Measurements from ENCODE around the gene APC2.
"Not testable (repeated sequence)": the region's sequence is repeated elsewhere in the genome, so short reads cannot be mapped to it uniquely, and the experiment has no call there.

APC2 gene

GRCh38 chr19:1429750-1430149 lies 20.2 kb upstream of the APC2 start:
- DNase-seq: no peak

GRCh38 chr19:1430246-1430645 lies 19.7 kb upstream of the APC2 start:
- DNase-seq: no peak

- no peak for DNase-seq
Measured at GRCh38 chr19:1431759-1432506, 18.0 kb upstream of the APC2 start.

DNA sequence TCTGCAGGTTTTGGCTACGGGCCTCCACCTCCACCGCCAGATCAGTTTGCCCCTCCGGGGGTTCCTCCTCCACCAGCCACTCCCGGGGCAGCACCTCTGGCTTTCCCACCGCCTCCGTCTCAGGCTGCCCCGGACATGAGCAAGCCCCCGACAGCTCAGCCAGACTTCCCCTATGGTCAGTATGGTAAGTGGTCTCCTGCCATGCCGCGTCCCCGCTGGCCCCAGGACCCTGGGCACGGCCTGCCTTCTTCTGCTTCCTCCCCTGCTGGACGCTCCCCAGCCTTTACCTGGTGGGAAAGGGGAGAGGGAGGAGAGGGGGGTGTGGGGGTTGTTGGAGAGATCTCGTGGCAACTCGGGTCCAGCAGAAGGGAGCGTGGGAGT lies 17.4 kb upstream of the APC2 start:
- DNase-seq: no peak

- no peak for DNase-seq
Measured at GRCh38 chr19:1433119-1434039, 16.5 kb upstream of the APC2 start.

GRCh38 chr19:1434040-1434366 lies 15.9 kb upstream of the APC2 start:
- DNase-seq: no peak

DNA sequence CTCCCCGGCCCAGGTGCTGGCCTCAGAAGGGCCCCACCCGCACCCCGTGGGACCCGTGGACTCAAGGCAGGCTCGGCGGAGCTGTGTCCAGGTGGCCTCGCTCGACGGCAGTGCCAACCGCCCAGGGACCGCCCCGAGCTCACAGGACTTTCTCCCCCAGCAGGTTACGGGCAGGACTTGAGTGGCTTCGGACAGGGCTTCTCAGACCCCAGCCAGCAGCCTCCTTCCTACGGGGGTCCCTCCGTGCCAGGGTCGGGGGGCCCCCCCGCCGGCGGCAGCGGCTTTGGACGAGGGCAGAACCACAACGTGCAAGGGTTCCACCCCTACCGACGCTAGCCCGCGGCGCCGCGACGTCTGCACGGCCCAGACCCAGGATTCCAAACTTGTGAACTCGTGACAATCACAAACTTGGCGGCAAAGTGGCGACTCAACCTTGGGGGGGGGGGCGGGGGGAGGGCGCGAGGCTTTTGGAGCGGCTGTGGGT lies 15.3 kb upstream of the APC2 start:
- DNase-seq: no peak

- DNase-seq: no peak
Measured at GRCh38 chr19:1435378-1435989, 14.4 kb upstream of the APC2 start.

DNA sequence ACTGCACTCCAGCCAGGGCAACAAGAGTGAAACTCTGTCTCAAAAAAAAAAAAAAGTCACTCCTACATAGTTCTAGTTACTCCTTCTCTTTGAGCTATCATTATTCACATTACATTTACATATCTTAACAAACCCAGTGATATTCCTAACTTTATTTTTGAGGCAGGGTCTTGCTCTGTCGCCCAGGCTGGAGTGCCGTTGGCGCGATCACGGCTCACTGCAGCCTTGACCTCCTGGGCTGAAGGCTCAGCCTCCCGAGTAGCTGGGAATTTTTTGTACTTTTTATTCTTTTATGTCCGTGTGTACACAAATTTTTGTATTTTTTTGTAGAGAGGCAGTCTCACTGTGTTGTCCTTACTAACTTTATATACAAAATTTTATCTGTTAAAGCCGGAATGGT lies 12.3 kb upstream of the APC2 start:
- DNase-seq: no peak

DNA sequence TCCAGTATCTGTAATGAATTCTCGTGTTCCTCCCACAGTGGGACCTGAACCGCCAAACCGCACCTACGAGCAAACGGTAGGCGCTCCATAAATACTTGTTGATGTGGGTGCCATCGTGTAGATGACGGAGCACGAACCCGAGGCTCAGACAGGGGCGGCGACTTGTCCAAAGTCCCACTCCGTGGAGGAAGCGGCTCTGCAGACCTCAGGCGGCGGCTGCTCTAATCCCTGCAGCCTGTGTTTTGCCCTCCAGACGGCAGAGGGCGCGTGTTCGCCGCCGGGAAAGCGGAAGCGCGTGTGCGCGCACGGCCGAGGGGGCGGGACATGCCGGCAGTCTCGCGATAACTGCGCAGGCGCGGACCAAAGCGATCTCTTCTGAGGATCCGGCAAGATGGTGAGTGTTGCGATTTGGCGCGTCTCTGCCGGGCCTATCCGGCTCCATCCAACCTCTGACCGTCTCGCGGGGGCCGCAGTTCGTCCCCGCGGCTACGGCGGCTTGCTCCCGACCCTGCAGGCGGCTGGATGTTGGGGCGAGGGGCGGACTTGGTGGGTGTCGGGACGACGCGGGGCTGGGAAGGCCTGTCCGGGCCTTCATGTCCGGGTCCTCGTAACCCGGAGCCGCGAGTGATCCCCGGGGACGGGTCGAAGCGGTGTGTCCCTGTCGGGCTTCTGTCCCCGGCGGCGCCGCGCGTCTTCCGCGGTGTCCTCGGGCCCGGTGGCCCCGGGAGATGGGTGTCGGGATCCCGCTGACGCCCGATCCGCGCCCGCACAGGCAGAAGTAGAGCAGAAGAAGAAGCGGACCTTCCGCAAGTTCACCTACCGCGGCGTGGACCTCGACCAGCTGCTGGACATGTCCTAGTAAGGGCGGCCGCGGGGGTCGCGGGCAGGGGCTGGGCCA lies 11.6 kb upstream of the APC2 start, which contains the start of gene RPS15:
Gene RPS15 (plus strand): TSS at position 362 of the 898 bp plus-strand sequence. CDS start 30 bp downstream, at position 392.
- peak; percentile 95 for DNase-seq

- no peak for DNase-seq
Measured at GRCh38 chr19:1438933-1439354, 11.0 kb upstream of the APC2 start.

GRCh38 chr19:1439525-1440417 lies 10.2 kb upstream of the APC2 start:
- DNase-seq: not testable (repeated sequence)

GRCh38 chr19:1440418-1440801 lies 9.5 kb upstream of the APC2 start:
- DNase-seq: no peak

GRCh38 chr19:1441022-1441426 lies 8.9 kb upstream of the APC2 start:
- DNase-seq: no peak

- no peak for DNase-seq
Measured at GRCh38 chr19:1441677-1442438, 8.1 kb upstream of the APC2 start.

- DNase-seq: peak; percentile 81
Measured at GRCh38 chr19:1445185-1445931, 4.6 kb upstream of the APC2 start.

GRCh38 chr19:1445932-1446712 lies 3.8 kb upstream of the APC2 start:
- DNase-seq: peak; percentile 80

DNA sequence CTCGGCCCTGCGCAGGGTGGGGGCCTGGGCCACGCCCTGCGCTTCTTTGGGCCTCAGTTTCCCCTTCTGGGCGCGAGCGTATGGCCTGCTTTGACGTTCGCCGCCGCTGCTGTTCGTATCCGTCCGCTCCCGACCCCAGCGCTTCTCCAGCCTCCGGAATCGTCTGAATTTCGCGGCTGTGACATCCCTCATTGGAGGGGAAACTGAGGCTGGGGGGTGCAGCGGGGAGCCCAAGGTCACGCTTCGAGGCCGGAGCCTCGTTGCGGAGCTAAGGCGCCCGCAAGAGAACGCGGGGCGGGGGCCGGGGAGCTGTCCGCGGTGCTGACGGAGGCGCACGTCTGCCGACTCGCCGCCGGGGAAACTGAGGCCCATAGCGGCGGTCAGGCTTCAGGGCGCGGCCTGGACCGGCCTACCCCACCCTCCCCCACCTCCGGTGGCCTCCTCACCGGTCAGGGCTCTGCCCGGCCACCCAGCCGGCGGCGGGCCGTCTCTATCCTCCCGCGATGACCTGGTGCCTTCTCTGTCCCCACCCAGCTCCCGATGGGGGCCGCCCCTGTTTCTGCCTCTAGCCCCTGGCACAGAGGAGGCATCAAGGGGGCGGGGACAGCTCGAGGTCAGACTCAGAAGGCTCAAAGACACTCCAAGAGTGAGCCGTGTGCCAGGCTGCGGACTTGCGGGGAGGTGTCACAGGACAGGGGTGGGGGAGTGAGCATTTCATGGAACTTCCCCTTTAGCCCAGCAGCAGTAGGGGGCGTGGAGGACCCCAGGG lies 3.0 kb upstream of the APC2 start:
- DNase-seq: peak; percentile 44
